Osteocyte (in vitro differentiated cells): ENCODE results near the gene TTLL5. TPM values are rescaled to one million over a fixed set of nuclear protein-coding genes. Genes with fewer than 3 reads are reported as not detected.

Experiments used
- DNase-seq: peaks from one replicate; pipeline ENCODE4 v3.0.0; 2021; ENCODE audit warnings: mixed read lengths; ENCODE audit not compliant: unreplicated experiment; ENCODE audit errors: extremely low spot score
- H3K27ac Mint-ChIP-seq: one replicate; pipeline ENCODE4 v1.8.0; 2021; ENCODE audit warnings: mild to moderate bottlenecking, mixed read lengths; ENCODE audit not compliant: unreplicated experiment
- H3K27me3 Mint-ChIP-seq: one replicate; pipeline ENCODE4 v1.8.0; 2021; ENCODE audit warnings: mixed read lengths; ENCODE audit not compliant: unreplicated experiment
- H3K36me3 Mint-ChIP-seq: one replicate; pipeline ENCODE4 v1.8.0; 2021; ENCODE audit warnings: mixed read lengths; ENCODE audit not compliant: unreplicated experiment
- H3K4me1 Mint-ChIP-seq: one replicate; pipeline ENCODE4 v1.8.0; 2021; ENCODE audit warnings: mixed read lengths; ENCODE audit not compliant: unreplicated experiment
- H3K4me3 Mint-ChIP-seq: one replicate; pipeline ENCODE4 v1.8.0; 2021; ENCODE audit warnings: mild to moderate bottlenecking, moderate library complexity, mixed read lengths; ENCODE audit not compliant: unreplicated experiment
- H3K9me3 Mint-ChIP-seq: one replicate; pipeline ENCODE4 v1.8.0; 2021; ENCODE audit warnings: mixed read lengths; ENCODE audit not compliant: unreplicated experiment
- CTCF ChIP-seq: fragments of 200-600 bp; sonication (generic); IDR thresholded peaks from 2 replicates; pipeline ENCODE4 v1.5.0; 2021; ENCODE audit warnings: antibody characterized with exemption, mild to moderate bottlenecking, moderate library complexity
- total RNA-seq: library from RNA; stranded (reverse); gene quantifications from 2 replicates; pipeline ENCODE4 v1.2.1, GENCODE V29; 2021

The TTLL5 gene
- total RNA-seq, 1 donor from 2014 or later, result 37.3 TPM

DNA sequence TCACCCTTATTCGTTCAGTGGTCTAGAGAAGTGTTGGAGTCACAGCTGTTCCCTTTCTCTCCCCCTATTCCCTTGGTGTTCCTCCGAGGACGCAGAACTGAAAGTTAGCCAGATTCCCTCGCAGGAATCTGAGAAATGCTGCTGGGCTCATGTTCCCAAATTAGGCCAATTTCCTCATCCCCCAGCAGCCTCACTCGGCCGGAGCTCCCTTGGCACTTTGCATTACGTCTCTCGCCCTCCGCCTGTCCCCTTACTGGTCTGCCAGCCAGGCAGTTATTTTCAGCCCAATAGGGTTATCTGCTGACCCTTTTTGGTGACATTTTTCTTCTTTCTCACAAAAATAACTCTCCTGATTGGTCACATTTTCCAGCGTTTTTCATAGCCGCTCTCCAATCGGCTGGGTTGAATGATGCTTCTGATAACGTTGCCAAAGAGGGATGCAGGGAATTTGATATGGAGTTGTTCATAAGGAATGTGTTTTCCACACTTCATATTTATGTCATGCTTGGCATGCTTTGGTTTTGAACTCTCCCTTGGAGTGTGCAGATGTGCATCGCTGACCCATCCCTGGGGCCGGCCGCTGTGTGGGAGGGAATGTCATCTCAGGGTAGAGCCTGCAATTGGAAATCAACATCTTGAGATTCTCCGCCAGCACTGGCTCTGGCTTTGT lies 334.5 kb downstream of the TTLL5 start:
- DNase-seq, result no peak
- TF ChIP-seq CTCF, result no peak
- Mint-ChIP-seq H3K4me1 (no peaks in the 10 kb centered on the region), H3K9me3 (no peaks in the 10 kb centered on the region), H3K27me3 (no peaks in the 10 kb centered on the region), H3K4me3 (no peak overlapping the region), H3K27ac (no peak overlapping the region), H3K36me3 (peaks cover 41% of the 10 kb centered on the region)

DNA sequence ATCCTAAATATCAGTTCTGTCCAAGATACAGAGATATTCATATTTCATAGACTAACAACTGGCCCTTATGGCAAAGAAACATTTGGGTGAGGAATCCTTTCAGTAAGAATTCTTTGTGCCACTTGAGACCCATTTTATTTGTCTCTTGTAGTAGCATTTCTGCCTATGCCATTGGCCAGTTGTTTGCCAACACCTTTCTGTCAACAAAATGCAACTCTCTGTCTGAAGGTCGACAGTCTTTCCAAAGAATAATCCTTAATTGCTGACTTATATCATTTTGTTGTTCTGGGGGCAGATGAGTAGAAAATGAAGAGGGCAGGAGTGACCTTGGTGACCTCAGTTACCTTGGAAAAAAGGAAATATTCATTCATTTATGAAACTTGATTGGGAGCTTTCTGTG lies 335.4 kb downstream of the TTLL5 start:
- no peaks in the 10 kb centered on the region for H3K9me3 Mint-ChIP-seq
- TF ChIP-seq CTCF, result no peak
- H3K27ac Mint-ChIP-seq, result no peak overlapping the region
- no peak overlapping the region for H3K4me3 Mint-ChIP-seq
- H3K4me1 Mint-ChIP-seq, result no peaks in the 10 kb centered on the region
- H3K27me3 Mint-ChIP-seq, result no peaks in the 10 kb centered on the region
- peaks cover 49% of the 10 kb centered on the region for H3K36me3 Mint-ChIP-seq
- no peak for DNase-seq

GRCh38 chr14:75999511-76000190 lies 338.6 kb downstream of the TTLL5 start:
- H3K36me3 Mint-ChIP-seq, result peaks cover 53% of the 10 kb centered on the region

GRCh38 chr14:76002383-76002782 lies 341.3 kb downstream of the TTLL5 start:
- Mint-ChIP-seq H3K36me3 (peaks cover 71% of the 10 kb centered on the region), H3K4me3 (no peak overlapping the region), H3K27me3 (no peaks in the 10 kb centered on the region), H3K4me1 (no peaks in the 10 kb centered on the region), H3K27ac (no peak overlapping the region), H3K9me3 (peaks cover 12% of the 10 kb centered on the region)
- no peak for DNase-seq
- no peak for TF ChIP-seq CTCF

More at GRCh38 chr14:75999511-76000190, 338.6 kb downstream of the TTLL5 start:
- Mint-ChIP-seq H3K4me3 (no peak overlapping the region), H3K4me1 (no peaks in the 10 kb centered on the region), H3K27me3 (no peaks in the 10 kb centered on the region), H3K27ac (no peak overlapping the region), H3K9me3 (peaks cover 7% of the 10 kb centered on the region)
- TF ChIP-seq CTCF, result no peak
- DNase-seq, result no peak

Other genes with a start within 250 kb of the TTLL5 start
- 53.3 and 57.1 TPM in 2 replicates for gene JDP2, start 233.2 kb upstream of the TTLL5 start, total RNA-seq
- not detected in 2 replicates for gene BATF, start 138.8 kb upstream of the TTLL5 start, total RNA-seq
- gene FLVCR2, start 82.6 kb upstream of the TTLL5 start, total RNA-seq, result 0.94 and 1.2 TPM in 2 replicates
- gene ERG28, start 370 bp upstream of the TTLL5 start, total RNA-seq, result 19.1 and 19.6 TPM in 2 replicates